Activated CD4-positive, CD25-positive, alpha-beta regulatory T cell treated with anti-CD3 and anti-CD28 coated beads, Interleukin-2, amount 50 U/mL, for 16 hours (primary cell): ENCODE measurements around the gene FMO3.

Source experiments
- DNase-seq: peaks from one replicate; pipeline ENCODE4 v3.0.0-alpha.2; 2020; ENCODE audit warnings: low read depth, low spot score

The FMO3 gene

GRCh38 chr1:171090604-171091003 lies at the start of gene FMO3:
FMO3 (plus strand) TSS chr1:171090905; CDS start chr1:171092659, 1,754 bp downstream.
- DNase-seq = no peak

GRCh38 chr1:171048014-171048413 lies 42.7 kb upstream of the FMO3 start:
- DNase-seq = no peak

GRCh38 chr1:171052977-171053376 lies 37.7 kb upstream of the FMO3 start:
- DNase-seq = no peak

DNA sequence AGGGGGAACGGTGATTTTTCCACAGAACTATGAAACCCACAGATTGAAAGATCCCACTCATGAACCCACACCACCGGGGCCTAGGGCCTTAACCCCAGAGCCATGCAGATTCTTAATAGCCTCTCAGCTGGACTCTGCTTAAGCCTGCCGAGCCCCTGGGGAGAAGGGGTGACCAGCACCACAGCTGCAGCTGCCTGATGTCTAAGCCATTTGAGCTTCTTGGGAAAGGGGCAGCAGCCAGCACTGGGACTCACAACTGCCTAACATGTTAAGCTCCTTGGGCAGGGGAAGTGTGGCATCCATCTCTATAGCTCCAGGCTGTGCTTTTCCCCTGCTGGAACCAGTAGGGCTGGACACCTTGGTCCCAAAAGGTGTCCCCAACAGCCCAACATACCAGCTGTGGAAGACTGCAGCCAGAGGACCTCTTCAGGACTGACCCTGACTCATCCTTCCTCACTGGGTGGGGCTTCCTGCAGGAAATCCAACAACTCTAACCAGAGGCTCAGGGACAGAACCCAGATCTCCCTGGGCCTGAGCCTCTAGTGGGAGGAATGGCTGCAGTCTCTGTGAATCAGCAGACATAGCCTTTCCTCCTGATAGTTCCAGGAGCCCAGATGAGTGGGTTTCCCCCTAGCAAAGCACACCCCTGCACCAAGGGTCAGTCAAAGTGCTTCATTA lies 34.6 kb upstream of the FMO3 start:
- no peak for DNase-seq

GRCh38 chr1:171061425-171062143 lies 29.1 kb upstream of the FMO3 start:
- DNase-seq = no peak

- DNase-seq = no peak
Observed at GRCh38 chr1:171062902-171063301, 27.8 kb upstream of the FMO3 start.

GRCh38 chr1:171075041-171075440 lies 15.7 kb upstream of the FMO3 start:
- DNase-seq = no peak

DNA sequence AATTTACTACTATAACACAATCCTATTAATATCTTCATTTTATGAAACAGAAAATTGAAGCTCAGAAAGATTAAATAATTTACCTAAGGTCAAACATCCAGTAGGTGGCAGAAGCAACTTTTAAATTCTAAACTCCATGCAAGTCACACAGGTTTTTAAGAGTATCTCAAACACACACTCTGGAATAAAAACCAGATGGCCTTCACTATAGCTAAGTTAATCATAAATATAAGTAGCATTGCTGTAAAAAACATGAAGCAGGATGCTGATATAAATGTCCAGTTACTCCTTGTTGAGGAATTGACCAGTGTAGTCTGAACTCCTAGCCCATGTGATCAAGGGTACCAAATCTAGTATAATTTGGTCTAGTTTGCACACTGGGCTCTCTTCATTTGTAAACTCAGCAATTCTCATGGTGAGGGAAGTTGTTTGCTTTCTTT lies 9.4 kb upstream of the FMO3 start:
- DNase-seq = no peak

DNA sequence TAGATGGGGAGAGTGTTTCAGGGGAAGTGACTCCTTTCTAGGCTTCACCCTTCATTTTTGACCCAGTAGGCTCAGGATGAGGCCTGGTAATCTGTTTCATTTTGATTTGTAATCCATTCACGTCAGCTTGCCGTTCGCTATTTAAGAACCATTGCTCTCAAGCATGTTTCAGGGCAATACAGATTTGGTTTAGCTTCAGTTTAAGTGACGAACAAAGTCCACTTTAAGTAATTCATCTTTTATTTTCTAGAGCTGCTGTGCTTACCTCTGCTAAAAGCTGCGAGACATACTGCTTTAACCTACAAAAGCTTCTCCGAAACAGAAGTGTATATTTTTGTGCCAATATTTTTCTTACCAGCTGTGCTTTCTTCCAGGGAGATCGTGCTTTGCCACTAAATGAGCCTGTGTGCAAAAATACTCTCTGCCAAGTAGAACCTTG lies 8.9 kb upstream of the FMO3 start:
- no peak for DNase-seq

DNA sequence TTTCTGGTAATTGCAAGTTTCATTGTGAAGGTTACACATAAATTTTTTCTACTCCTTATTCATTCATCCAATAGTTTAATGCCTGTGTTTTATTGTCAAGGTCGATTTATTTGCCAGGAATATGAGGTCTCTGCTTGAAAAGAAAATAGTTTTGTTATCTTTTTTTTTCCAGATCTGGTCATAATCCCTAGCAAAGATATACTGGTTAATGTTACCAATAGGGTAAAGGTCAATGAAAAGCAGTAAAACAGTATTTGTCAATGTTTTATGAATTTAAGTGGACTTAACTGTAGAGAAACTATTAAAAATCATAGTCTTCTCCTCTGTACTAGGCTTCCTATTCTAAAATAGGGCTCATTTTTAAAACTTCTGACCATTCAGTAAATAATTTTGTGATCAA lies 8.1 kb upstream of the FMO3 start:
- DNase-seq = no peak

DNA sequence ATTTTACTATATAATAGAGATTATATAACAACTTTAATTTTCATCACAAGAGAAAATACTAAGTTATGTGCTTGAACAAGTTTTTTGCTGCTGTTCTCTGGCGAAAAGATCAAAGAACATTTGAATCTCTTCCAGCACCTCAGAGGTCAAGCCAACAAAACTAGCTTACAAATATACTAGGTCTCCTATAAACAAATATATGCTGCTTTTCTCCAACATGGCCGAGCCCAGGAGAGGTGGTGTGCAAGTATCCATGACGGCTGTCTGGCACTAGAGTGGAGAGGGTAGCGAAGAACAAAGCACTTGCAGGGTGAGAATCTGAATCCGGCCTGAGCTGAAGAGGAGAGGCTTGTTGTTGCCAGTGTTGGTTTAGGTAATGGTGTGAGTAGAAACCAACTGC lies 7.5 kb upstream of the FMO3 start:
- DNase-seq = no peak

- DNase-seq = no peak
Observed at GRCh38 chr1:171084091-171084490, 6.6 kb upstream of the FMO3 start.

DNA sequence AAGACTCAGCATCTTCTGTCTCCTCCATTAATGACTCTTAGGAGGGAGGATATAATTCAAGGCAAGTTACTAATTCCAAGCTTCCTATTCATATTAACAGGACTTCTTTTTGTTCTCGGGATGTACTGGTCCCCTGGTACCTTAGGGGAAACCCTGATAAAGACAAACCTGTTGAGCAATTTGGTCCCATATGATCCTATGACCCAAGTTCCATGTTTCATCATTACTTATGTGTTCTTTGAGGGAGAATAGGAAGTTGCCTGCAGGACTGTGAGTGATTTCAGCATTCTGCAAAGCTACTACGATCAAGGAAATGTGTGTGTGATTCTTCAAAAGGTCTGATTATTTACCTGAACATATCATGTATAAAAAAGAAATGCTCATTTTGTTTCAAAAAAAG lies 5.8 kb upstream of the FMO3 start:
- no peak for DNase-seq

DNA sequence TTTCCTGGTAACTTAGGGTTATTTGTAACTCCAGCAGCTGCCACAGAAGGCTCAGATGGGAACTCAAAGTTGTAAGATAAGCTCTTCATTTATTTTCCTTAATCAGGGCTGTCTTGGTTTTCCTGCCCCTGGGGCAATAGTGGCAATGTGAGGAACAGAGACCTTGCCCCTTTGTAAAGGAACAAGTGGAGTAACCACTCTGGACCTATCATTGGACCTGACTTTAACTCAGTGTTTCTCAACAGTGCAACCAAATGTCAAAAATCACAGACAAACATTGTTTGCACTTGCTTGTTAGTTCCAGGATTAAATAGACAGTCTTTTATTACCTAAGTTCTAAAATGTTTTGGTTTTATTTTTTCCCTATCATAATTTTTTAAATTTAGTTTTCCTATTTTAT lies 2.8 kb upstream of the FMO3 start:
- DNase-seq = no peak

DNA sequence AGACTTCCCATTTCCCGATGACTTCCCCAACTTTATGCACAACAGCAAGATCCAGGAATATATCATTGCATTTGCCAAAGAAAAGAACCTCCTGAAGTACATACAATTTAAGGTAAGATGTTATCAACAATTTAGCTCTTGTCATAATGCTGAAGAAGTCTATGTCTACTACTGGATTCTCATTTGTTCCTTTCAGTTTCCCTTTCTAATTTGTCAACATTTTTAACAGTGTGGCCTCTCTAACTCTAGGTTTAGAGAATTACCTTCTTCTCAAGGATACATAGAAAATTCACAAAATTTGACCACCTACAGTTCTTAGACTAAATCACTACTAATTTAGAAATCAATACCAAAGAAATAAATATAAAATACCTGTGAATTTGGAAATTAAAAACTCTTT lies 13.2 kb downstream of the FMO3 start:
- DNase-seq = no peak

DNA sequence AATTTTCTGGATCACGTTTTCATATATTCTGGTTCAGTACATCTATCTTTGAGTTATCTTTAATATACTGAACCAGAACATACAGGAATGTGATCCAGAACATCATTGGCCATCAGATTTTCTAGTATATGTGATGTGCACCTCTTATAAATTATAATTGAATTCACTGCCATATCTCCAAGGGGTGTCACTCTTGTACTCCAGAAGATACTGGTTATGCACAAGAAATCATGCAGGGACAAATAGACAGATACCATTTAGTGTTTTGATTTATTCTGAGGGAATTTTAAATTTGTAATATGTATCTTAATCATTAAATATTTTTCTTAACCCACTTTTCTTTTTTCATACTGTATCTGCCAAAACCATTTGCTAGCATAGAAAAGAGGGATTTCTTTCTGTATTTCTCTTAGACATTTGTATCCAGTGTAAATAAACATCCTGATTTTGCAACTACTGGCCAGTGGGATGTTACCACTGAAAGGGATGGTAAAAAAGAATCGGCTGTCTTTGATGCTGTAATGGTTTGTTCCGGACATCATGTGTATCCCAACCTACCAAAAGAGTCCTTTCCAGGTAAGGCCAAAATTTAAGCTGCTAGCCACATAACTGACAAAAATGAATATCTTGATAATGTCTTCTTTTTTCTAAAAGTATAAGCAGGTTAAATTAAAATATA lies 16.7 kb downstream of the FMO3 start:
- DNase-seq = no peak

- DNase-seq = no peak
Observed at GRCh38 chr1:171107969-171108368, 17.3 kb downstream of the FMO3 start.

- DNase-seq = no peak
Observed at GRCh38 chr1:171109966-171110365, 19.3 kb downstream of the FMO3 start.

GRCh38 chr1:171110621-171111326 lies 20.1 kb downstream of the FMO3 start:
- DNase-seq = no peak

GRCh38 chr1:171112119-171112518 lies 21.4 kb downstream of the FMO3 start:
- DNase-seq = no peak

- no peak for DNase-seq
Observed at GRCh38 chr1:171113382-171113781, 22.7 kb downstream of the FMO3 start.

DNA sequence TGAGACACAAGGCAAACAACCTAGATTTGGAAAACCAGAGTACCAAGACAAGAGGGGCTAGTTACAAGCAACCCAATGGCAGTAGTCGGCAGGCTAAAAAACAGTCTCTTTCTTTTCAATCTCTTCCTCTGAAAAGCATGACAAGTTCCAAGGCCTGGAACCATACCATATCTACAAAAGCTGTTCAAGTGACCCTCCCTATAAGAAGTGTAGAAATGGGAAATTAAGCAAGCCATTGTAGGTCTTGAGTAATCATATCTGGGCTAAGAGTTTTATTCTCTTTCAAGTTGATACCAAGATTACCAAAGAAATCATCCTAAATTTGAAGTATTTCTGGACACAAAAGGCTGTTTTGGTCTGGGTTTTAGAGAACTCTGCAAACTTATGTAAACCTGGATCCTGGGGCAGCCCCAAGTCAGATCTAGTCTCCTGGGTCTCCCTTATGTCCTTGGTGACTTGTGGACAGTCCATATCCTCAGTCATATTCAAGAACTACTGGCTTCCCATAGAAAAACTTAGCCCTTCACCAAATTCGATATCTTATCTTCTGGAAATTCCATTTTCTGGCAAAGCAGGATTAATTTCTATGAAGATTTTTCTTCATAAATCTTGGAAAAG lies 24.7 kb downstream of the FMO3 start:
- no peak for DNase-seq
